Inferior parietal cortex (tissue), 1 donor: Measurements from ENCODE around the gene TSPAN32.

ENCODE experiments used
- DNase-seq: peaks from one replicate; pipeline ENCODE4 v3.0.0-alpha.2; 2016; ENCODE audit errors: extremely low spot score

Gene TSPAN32, protein sequence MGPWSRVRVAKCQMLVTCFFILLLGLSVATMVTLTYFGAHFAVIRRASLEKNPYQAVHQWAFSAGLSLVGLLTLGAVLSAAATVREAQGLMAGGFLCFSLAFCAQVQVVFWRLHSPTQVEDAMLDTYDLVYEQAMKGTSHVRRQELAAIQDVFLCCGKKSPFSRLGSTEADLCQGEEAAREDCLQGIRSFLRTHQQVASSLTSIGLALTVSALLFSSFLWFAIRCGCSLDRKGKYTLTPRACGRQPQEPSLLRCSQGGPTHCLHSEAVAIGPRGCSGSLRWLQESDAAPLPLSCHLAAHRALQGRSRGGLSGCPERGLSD

GRCh38 chr11:2301631-2302305 is at the start of gene TSPAN32, which contains the start of gene C11orf21:
Gene TSPAN32, plus strand, starts transcription at chr11:2302013. Its CDS starts 137 bp downstream, at chr11:2302150.
Gene C11orf21, minus strand, starts transcription at chr11:2301918. Its CDS starts 110 bp downstream, at chr11:2301808.
- DNase-seq, result peak; percentile 9

DNA sequence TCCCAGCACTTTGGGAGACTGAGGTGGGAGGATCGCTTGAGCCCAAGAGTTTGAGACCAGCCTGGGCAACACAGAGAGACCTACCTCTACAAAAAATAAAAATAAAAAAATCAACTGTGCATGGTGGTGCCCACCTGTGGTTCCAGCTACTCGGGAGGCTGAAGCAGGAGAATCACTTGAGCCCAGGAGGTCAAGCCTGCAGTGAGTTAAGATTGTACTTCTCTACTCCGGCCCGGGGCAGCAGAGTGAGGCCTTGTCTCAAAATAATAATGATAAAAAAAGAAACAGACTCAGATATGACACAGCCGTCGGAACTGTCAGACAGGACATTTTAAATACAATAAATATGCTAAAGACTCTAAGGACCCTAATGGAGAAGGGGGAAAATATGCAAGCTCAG is 49.8 kb upstream of the TSPAN32 start:
- DNase-seq, result no peak

GRCh38 chr11:2256293-2256913 is 45.4 kb upstream of the TSPAN32 start:
- no peak for DNase-seq

DNA sequence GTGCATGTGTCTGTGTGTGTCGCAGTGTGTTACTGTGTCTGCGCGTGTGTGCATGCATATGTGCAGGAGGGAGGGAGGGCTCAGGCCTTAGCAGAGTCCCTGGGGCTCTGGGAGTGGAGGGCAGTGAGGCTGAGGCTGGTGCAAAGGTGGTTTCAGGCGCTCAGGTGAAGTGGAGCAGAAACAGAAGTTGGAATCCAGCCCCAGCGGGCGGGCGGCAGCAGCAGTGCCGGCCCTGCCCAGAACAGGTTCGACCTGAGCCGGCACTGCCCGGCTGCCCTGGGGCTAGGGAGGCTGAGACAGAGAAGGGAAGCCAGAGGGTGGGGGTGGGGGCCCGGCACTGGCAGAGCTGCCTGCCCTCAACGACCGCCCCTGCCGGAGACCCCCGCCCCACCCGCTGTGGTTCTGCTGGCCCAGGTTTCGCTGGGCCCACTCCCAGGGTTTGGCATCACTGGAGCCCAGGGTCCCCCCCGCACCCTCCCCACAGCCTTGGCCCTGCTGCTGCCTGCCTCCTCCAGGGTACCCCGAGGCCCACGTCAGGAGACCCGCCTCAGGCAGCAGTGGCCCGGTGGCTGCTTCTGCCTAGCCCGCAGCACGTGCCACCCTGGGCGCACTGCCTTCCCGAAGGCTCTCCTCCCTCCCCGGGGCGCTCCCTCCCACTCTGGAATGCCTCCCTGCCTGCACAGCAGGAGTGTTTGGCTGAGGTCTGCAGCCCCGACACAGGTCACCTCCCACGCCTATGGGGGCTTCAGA is 44.7 kb upstream of the TSPAN32 start:
- DNase-seq, result no peak

DNA sequence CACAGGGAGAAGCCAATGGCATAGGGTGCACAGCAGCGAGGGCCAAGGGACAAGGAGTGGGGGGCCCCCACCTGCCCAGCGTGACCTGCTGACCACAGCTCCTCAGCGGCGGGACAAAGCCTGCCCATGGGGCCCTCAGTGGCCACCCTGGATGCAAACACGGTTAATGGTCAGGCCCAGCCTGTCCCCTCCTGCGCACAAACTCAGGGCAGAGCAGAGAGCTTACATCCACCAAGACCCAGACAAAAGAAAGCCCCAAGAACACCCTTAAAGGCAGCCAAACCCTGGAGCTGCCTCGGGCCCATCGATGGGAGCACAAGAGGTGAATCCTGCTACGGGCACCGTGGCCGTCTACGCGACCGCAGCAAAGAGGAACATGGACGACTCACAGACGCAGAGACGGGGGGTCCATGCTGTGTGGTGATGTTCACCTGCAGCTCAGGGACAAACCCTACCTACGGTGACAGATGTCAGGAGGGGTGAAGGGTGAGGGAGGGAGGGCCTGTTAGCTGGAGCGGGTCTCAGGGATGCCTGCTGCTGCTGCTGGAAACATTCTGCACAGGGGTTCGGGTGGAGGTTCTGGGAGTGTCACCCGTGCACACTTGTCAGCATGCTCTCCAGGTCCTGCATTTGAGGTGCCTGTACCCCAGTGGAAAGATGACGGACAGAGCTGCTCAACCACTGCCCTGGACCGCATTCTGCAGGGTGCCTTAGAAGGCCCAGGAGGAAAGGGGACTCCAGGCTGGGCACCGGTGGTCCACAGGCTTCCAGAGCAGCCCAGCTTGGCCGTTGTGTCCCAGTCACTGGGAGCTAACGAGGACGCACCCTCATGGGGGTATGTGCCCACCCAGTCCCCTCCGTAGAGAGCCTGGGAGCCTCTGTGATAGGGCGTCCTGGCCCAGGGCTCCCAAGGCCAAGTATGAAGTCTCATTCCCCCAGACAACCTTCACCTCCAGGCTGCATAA is 43.0 kb upstream of the TSPAN32 start:
- DNase-seq, result no peak

DNA sequence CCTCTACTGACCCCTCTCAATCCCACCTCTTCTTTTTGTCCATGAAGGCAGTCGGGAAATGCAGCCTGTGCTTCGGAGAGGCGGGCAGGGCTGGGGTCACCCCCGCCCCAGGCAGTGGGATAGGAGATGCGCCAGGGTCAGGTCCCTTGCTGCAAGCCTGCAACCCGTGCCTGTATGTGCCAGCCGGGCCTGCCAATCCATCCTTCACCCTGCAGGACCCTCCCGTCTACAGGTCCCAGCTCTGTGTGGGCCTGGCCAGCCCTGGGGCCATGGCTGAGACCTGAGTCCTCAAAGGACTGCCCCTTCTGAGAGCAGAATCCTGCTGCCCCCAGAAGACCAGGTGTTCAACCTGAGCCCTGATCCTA is 42.4 kb upstream of the TSPAN32 start:
- no peak for DNase-seq

DNA sequence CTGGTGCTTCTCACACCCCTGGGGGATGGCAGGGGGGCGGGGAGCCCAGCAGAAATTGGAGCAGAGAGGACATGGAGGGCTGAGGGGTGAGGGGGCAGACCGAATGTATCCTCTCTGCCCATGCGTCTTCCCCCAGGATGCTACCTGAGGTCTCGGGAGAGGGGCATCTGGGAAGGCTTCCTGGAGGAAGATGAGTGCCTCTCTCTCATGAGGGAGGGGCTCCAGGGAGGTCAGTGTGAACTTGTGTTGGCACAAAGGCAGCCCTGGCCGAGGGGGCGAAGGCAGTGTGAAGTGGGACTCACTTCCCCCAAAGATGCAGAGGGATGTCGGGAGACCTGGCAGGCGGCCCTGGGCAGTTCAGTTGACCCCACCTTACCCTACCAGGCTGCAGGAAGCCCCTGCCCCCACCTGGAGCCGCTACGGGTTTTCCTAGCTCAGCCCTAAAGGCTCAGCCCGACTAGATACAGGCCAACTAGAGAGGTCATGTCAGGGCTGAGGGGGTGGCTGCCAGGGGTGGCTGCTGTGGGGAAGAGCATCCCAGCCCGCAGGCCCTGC is 41.8 kb upstream of the TSPAN32 start:
- DNase-seq, result no peak

- no peak for DNase-seq
Measured at GRCh38 chr11:2260491-2261364, 41.1 kb upstream of the TSPAN32 start.

- DNase-seq, result no peak
Measured at GRCh38 chr11:2261436-2262230, 40.2 kb upstream of the TSPAN32 start.

GRCh38 chr11:2262301-2263070 is 39.3 kb upstream of the TSPAN32 start:
- no peak for DNase-seq

- DNase-seq, result no peak
Measured at GRCh38 chr11:2263071-2263565, 38.7 kb upstream of the TSPAN32 start.

DNA sequence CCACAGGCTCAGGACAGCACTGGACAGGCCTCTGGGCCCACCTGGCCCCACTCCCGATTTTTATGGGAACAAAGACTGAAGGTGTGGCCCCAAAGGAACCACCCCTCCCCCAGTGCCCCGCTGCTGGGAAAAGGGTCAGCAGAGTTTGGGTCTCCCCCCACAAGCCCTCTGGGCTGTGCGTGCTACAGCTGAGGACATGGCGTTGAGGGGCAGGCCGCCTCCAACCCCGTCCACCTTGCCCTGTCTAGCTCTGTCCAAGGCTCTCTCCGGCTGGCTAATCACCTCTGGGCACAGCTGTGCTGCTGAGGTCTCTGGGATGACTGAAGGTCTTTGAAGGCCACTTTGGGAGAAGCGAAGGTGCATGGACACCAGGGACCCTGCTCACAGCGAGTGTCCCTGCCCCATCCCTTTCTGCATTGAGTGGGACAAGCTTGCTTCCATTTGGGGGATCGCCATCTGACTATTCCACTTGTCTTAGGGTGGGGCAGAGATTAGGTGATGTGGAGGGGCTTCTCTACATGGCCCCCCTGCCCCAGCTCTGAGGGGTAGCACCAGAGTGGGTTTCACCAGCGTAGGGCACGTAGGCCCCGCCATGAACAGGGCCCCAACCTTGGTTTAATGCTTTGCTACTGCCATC is 38.0 kb upstream of the TSPAN32 start:
- DNase-seq, result no peak

DNA sequence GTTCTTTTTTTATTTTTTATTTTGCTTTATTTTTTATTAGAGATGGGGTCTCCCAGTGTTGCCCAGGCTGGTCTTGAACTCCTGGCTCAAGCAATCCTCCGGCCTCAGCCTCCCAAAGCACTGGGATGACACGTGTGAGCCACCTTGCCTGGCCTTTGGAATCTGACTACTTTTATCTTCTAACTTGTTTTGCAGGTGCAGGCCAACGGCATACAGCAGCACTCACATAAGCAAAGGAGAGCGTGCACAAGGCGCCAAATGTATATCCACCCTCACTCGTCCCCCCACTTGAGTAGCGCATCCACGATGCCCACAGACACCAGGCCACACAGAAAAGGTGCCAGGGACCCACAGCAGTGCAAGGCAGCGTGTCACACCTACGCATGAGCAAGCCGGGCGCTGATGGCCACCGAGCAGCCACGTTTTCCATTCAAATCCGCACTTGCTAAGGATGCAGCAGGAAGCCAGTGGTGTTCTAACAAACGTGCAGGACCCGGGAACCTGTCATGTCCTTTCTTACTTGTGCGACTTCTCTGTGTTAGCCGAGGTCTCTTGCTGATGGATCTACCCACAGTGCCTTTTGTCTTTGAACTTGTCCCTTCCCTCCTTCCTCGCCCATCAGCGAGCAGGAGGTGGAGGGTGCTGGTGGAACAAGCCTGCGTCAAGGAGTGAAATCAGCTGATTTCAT is 37.3 kb upstream of the TSPAN32 start:
- DNase-seq, result no peak

DNA sequence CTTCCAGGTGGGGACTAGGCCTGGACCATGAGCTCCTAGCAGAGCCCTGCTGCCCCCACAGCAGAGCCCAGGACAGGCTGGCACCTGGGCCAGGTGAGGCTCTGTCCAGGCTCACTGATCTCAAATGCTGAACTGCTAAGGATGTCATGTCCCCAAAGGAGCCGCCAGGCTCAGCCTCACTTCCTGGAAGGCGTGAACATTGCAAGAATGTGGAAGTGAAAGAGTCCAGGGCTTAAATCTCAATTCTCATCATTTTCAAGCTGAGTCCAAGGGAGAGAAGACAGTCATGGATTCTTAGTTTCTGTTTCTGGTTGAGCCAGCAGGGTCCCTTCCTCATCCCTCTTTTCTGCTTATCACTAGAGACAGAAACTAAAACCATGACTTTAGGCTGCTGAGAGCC is 36.4 kb upstream of the TSPAN32 start:
- peak; percentile 6 for DNase-seq

DNA sequence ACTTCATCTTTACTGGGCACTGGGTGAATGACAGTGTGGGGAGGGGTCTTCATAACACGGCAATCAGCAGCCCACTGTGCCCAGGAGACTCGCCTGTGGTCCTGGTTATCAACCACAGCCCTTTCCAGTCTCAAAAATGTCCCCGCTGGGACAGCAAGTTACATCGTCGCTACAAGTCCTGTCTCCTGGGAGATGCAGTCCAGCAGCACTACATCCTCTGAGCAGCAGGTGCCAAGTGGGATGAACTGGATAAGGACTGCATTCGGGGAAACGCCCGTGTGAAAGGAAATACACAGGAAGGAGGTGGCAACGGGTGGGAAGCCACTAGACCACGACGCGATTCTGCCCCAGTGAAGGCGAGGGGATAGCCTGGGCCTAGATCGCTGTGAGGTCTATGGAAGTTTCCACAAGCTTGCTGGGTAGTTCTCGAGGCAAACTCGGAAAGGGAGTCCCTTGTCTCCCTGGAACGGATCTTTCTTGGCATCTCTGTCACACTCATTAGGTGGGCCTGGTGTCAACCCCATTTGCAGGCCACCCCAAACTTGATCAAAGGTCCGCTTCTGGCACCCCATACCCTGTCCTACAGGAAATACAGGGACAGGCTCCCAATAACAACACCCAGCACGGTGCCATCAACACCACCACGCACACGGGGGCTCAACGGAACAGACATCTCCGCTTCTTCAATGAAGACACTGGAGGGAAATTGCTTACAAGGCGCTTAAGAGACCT is 35.8 kb upstream of the TSPAN32 start:
- no peak for DNase-seq
